Measurements from ENCODE around the gene ACOT13. TPM values are rescaled to one million over a fixed set of nuclear protein-coding genes. Genes with fewer than 3 reads are reported as not detected.
"Not testable (repeated sequence)": the region's sequence is repeated elsewhere in the genome, so short reads cannot be mapped to it uniquely, and the experiment has no call there.

ACOT13 gene
- total RNA-seq, 1 donor from 2014 or later = 24.6 TPM

DNA sequence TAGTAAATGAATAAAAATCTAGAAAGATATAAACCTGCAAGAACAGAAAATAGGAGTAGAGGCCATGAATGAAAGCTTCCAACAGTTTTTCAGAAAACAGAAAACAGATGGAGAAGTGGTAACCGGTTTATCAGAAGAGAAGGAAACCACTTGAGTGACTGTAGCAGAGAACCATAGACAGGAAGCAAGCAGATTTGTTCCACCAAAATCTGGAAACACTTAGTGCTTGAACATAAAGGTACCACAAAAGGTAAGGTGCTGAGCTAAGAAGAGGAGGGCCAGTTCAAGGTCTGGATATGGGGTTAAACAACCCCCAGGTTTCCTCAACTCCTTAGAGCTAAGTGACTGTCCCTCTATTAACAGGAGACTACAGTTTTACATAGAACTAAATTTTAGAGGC lies 11.7 kb upstream of the ACOT13 start:
- Histone ChIP-seq H3K27me3 (ENCODE audit: low read depth) (no peaks in the 10 kb centered on the region), H3K4me1 (peaks cover 12% of the 10 kb centered on the region), H3K36me3 (peaks cover 75% of the 10 kb centered on the region), H3K27ac (no peak overlapping the region), H3K4me3 (no peak overlapping the region), H3K9me3 (no peaks in the 10 kb centered on the region)
- ATAC-seq (no peak), DNase-seq (no peak)
- intact Hi-C loops (cut with DNase I) = no loop called here
- TF ChIP-seq, protein P1, sequence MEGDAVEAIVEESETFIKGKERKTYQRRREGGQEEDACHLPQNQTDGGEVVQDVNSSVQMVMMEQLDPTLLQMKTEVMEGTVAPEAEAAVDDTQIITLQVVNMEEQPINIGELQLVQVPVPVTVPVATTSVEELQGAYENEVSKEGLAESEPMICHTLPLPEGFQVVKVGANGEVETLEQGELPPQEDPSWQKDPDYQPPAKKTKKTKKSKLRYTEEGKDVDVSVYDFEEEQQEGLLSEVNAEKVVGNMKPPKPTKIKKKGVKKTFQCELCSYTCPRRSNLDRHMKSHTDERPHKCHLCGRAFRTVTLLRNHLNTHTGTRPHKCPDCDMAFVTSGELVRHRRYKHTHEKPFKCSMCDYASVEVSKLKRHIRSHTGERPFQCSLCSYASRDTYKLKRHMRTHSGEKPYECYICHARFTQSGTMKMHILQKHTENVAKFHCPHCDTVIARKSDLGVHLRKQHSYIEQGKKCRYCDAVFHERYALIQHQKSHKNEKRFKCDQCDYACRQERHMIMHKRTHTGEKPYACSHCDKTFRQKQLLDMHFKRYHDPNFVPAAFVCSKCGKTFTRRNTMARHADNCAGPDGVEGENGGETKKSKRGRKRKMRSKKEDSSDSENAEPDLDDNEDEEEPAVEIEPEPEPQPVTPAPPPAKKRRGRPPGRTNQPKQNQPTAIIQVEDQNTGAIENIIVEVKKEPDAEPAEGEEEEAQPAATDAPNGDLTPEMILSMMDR (IDR thresholded peaks at IDR 0.05) = no peak

DNA sequence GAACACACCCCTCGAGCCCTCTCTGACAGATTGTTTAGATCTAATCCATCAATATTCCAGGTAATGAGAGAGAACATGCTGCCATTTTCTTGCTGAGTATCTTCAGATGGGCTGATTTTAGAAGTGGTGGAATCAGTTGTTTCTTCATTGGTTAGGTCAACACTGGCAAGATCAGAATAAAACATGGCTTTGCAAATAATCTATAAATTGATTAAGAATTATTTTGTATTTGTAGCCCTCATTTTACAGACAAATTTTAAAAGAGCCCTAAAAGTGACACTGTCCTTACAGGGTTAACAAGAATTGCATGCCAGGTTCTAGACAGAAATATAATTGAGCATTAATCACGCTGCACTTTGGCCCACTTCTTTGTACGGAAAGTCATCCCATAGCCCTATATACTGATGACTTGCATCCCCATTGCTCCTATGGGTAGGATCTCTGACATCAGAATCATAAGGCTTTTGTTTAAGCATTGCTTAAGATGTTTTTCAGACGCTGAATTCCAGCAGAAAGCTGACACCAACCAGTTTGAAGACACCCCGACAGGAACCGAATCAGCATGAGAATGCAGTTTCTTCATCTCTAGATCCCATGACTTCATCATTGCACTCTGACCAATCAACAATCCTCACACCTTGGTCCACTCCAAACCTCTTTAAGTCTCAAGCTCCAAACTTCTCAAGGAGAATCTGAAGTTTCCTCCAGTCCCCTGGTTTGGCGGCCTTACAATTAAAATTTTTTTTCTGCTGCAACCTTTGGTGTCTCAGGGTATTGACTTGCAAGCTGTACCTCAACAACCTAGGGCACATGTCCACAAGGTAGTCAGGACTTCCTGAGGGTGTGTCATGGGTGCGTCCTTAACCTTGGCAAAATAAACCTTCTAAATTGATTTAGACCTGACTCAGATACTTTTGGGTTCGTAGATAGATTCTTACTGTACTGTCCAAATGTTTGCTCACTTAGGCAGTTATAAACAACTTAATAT lies 8.0 kb upstream of the ACOT13 start:
- H3K36me3 ChIP-seq = peaks cover 58% of the 10 kb centered on the region
- H3K9me3 ChIP-seq = no peaks in the 10 kb centered on the region
- DNase-seq (no peak), ATAC-seq (peak; percentile 85 to 86)
- TF ChIP-seq, protein P1 (IDR thresholded peaks at IDR 0.05) = no peak
- intact Hi-C loops (cut with DNase I) = no loop called here
- no peak overlapping the region for H3K4me3 ChIP-seq
- peak overlapping the region; percentile 32 for H3K27ac ChIP-seq
- peaks cover 14% of the 10 kb centered on the region for H3K4me1 ChIP-seq
- no peaks in the 10 kb centered on the region for H3K27me3 ChIP-seq (ENCODE audit: low read depth)

DNA sequence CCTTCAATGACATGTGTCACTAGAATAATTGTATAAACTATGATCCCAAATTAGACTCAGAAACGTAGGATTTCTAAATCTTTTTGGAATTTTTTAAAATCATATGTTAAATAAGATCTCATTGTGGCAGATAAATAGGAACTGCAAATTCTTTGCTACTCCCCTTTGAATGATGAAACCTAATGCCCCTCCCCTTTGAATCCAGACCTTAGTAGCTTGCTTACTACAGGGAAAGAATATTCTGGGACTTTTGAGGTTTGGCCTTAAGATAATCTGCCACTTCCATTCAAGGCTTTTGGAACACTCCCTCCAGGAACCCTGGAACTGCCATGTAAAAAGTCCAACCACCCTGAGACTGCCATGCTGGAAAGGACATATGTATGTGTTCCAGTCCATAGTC lies 7.3 kb upstream of the ACOT13 start:
- H3K36me3 ChIP-seq = peaks cover 58% of the 10 kb centered on the region
- intact Hi-C loops (cut with DNase I) = no loop called here
- ATAC-seq (peak in 1 of 2 donors; percentile 21), DNase-seq (no peak)
- H3K4me1 ChIP-seq = peaks cover 20% of the 10 kb centered on the region
- no peaks in the 10 kb centered on the region for H3K9me3 ChIP-seq
- peak overlapping the region; percentile 32 for H3K27ac ChIP-seq
- no peak overlapping the region for H3K4me3 ChIP-seq
- TF ChIP-seq, protein P1 (IDR thresholded peaks at IDR 0.05) = no peak
- H3K27me3 ChIP-seq (ENCODE audit: low read depth) = no peaks in the 10 kb centered on the region

DNA sequence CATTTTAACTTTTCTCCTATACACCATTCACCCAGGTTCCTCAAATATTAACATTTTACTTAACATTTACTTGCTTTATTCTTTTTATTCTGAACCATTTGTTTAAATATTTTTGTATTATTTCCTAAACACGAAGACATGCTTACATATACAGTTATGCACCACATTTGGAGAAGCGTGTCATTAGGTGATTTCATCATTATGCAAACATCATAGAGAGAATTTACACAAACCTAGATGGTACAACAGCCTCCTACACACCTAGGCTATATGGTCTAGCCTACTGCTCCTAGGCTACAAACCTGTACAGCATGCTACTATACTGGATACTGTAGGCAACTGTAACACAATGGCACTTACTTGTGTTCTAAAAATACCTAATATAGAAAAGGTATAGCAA lies 6.8 kb upstream of the ACOT13 start:
- no peaks in the 10 kb centered on the region for H3K9me3 ChIP-seq
- TF ChIP-seq, protein P1 (IDR thresholded peaks at IDR 0.05) = no peak
- no peak for ATAC-seq
- DNase-seq = no peak
- H3K27me3 ChIP-seq (ENCODE audit: low read depth) = no peaks in the 10 kb centered on the region
- H3K4me3 ChIP-seq = no peak overlapping the region
- no peak overlapping the region for H3K27ac ChIP-seq
- peaks cover 56% of the 10 kb centered on the region for H3K36me3 ChIP-seq
- intact Hi-C loops (cut with DNase I) = no loop called here
- peaks cover 25% of the 10 kb centered on the region for H3K4me1 ChIP-seq

DNA sequence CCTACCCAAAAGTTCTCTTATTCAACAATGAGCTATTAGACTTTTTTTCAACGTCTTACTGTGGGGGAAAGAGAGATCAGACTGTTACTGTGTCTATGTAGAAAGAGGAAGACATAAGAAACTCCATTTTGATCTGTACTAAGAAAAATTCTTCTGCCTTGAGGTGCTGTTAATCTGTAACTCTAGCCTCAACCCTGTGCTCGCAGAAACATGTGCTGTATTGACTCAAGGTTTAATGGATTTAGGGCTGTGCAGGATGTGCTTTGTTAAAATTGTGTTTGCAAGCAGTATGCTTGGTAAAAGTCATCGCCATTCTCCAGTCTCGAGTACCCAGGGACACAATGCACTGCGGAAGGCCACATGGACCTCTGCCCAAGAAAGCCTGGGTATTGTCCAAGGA lies 5.1 kb upstream of the ACOT13 start:
- Histone ChIP-seq H3K4me1 (peaks cover 34% of the 10 kb centered on the region), H3K36me3 (peaks cover 49% of the 10 kb centered on the region)
- H3K4me3 ChIP-seq; intact Hi-C loops (cut with DNase I); H3K27ac ChIP-seq; DNase-seq; ATAC-seq; H3K27me3 ChIP-seq (ENCODE audit: low read depth); H3K9me3 ChIP-seq: not testable (repeated sequence)

DNA sequence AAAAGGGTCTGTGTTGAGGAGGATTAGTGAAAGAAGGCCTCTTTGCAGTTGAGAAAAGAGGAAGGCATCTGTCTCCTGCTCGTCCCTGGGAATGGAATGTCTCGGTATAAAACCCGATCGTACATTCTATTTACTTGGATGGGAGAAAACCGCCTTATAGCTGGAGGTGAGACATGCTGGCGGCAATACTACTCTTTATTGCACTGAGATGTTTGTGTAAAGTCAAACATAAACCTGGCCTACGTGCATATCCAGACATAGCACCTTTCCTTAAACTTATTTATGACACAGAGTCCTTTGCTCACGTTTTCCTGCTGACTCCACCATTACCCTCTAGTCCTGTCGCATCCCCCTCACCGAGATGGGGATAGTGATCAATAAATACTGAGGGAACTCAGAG lies 4.6 kb upstream of the ACOT13 start:
- intact Hi-C loops (cut with DNase I) = no loop called here
- Histone ChIP-seq H3K27ac (no peak overlapping the region), H3K4me3 (no peak overlapping the region), H3K36me3 (peaks cover 45% of the 10 kb centered on the region), H3K27me3 (ENCODE audit: low read depth) (no peaks in the 10 kb centered on the region), H3K9me3 (no peaks in the 10 kb centered on the region), H3K4me1 (peaks cover 34% of the 10 kb centered on the region)
- TF ChIP-seq, protein P1 (IDR thresholded peaks at IDR 0.05) = no peak
- no peak for DNase-seq
- ATAC-seq = no peak

Data from lower lobe of right lung (tissue), 2 donors.